ENCODE measurements around the gene FAM89B. TPM values are rescaled to one million over a fixed set of nuclear protein-coding genes. Genes with fewer than 3 reads are reported as not detected.

FAM89B gene
- total RNA-seq, 1 donor from 2014 or later, result 47.5 TPM

DNA sequence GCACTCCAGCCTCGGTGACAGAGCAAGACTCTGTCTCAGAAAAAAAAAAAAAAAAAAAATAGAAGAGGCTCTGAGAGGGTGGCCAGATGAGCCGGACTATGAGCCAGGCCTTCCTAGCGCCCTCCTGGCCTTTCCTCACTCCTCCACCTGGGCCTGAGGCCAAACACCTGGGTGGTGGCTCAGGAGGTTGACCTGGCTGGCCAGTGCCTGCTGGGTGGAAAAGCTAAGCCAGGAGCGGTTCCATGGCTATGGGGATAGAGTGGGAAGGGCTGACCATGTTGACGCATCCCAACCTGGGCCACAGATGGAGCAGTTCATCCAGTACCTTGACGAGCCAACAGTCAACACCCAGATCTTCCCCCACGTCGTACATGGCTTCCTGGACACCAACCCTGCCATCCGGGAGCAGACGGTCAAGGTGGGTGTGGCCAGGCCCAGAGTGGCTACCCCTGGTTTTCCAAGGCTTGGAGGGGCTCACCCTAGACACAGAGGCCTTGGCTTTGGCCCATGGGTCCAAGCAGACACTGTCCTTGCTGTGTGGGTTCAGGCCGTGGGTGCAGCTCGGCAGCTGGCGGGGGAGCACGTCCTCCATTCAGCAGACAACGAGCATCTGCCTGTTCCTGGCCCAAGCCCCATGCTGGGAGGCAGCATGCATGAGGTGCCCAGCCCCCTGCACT lies 39.8 kb upstream of the FAM89B start:
- H3K4me3 Mint-ChIP-seq (ENCODE audit: unreplicated experiment), result no peak overlapping the region
- Histone ChIP-seq H3K9ac (ENCODE audit: low read length) (no peak overlapping the region), H3K27ac (ENCODE audit: low read depth, low read length) (no peak overlapping the region), H3K27me3 (ENCODE audit: insufficient read depth, low read length) (no peaks in the 10 kb centered on the region), H3K4me3 (ENCODE audit: insufficient read depth, low read depth, low read length) (no peak overlapping the region), H3K36me3 (ENCODE audit: insufficient read depth, low read length) (peaks cover 29% of the 10 kb centered on the region), H3K9me3 (ENCODE audit: insufficient read depth, low read depth, low read length) (no peaks in the 10 kb centered on the region), H3K4me2 (ENCODE audit: low read length) (no peak overlapping the region), H4K20me1 (ENCODE audit: insufficient read depth, low read length) (peaks cover 87% of the 10 kb centered on the region), H3K4me1 (ENCODE audit: insufficient read depth, low read length) (no peaks in the 10 kb centered on the region), H3K79me2 (ENCODE audit: insufficient read depth, low read length) (peaks cover 15% of the 10 kb centered on the region), H2AFZ (ENCODE audit: low read depth, low read length) (no peak overlapping the region)
- peaks cover 22% of the 10 kb centered on the region for H3K36me3 Mint-ChIP-seq (ENCODE audit: low read depth, unreplicated experiment)
- peaks cover 6% of the 10 kb centered on the region for H3K4me1 Mint-ChIP-seq (ENCODE audit: low read depth, unreplicated experiment)
- FAIRE-seq (no peak), DNase-seq (ENCODE audit: low read depth) (no peak)
- TF ChIP-seq, protein P1, sequence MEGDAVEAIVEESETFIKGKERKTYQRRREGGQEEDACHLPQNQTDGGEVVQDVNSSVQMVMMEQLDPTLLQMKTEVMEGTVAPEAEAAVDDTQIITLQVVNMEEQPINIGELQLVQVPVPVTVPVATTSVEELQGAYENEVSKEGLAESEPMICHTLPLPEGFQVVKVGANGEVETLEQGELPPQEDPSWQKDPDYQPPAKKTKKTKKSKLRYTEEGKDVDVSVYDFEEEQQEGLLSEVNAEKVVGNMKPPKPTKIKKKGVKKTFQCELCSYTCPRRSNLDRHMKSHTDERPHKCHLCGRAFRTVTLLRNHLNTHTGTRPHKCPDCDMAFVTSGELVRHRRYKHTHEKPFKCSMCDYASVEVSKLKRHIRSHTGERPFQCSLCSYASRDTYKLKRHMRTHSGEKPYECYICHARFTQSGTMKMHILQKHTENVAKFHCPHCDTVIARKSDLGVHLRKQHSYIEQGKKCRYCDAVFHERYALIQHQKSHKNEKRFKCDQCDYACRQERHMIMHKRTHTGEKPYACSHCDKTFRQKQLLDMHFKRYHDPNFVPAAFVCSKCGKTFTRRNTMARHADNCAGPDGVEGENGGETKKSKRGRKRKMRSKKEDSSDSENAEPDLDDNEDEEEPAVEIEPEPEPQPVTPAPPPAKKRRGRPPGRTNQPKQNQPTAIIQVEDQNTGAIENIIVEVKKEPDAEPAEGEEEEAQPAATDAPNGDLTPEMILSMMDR (IDR thresholded peaks at IDR 0.05; ENCODE audit: insufficient read depth, low read depth, low read length), result no peak
- no peak for TF ChIP-seq EZH2 (IDR thresholded peaks at IDR 0.05; ENCODE audit: insufficient read depth, low read length)
- H3K9me3 Mint-ChIP-seq (ENCODE audit: unreplicated experiment), result no peaks in the 10 kb centered on the region
- no peaks in the 10 kb centered on the region for H3K27me3 Mint-ChIP-seq (ENCODE audit: low read depth, unreplicated experiment)
- H3K27ac Mint-ChIP-seq (ENCODE audit: unreplicated experiment), result no peak overlapping the region

DNA sequence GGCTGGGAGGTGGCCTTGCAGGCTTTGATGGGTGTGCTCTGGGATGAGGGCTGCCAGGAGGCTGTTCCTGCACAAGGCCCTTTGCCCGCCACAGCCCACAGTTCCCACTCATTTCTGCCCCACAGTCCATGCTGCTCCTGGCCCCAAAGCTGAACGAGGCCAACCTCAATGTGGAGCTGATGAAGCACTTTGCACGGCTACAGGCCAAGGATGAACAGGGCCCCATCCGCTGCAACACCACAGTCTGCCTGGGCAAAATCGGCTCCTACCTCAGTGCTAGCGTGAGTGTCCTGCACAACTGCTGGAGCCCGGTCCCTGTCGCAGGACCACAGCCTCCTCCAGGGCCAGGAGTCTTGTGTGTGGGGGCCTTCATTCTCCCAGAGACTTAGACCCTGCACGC lies 37.2 kb upstream of the FAM89B start:
- H3K27me3 ChIP-seq (ENCODE audit: insufficient read depth, low read length), result no peaks in the 10 kb centered on the region
- Mint-ChIP-seq H3K27ac (ENCODE audit: unreplicated experiment) (no peak overlapping the region), H3K36me3 (ENCODE audit: low read depth, unreplicated experiment) (peaks cover 16% of the 10 kb centered on the region), H3K27me3 (ENCODE audit: low read depth, unreplicated experiment) (no peaks in the 10 kb centered on the region), H3K4me3 (ENCODE audit: unreplicated experiment) (no peak overlapping the region), H3K4me1 (ENCODE audit: low read depth, unreplicated experiment) (peaks cover 2% of the 10 kb centered on the region), H3K9me3 (ENCODE audit: unreplicated experiment) (no peaks in the 10 kb centered on the region)
- H3K9ac ChIP-seq (ENCODE audit: low read length), result no peak overlapping the region
- H3K27ac ChIP-seq (ENCODE audit: low read depth, low read length), result no peak overlapping the region
- no peaks in the 10 kb centered on the region for H3K79me2 ChIP-seq (ENCODE audit: insufficient read depth, low read length)
- DNase-seq (ENCODE audit: low read depth) (no peak), FAIRE-seq (no peak)
- H4K20me1 ChIP-seq (ENCODE audit: insufficient read depth, low read length), result peaks cover 78% of the 10 kb centered on the region
- TF ChIP-seq, protein P1 (IDR thresholded peaks at IDR 0.05; ENCODE audit: insufficient read depth, low read depth, low read length), result no peak
- no peak for TF ChIP-seq EZH2 (IDR thresholded peaks at IDR 0.05; ENCODE audit: insufficient read depth, low read length)
- no peak overlapping the region for H3K4me3 ChIP-seq (ENCODE audit: insufficient read depth, low read depth, low read length)
- H3K4me2 ChIP-seq (ENCODE audit: low read length), result no peak overlapping the region
- no peaks in the 10 kb centered on the region for H3K9me3 ChIP-seq (ENCODE audit: insufficient read depth, low read depth, low read length)
- H2AFZ ChIP-seq (ENCODE audit: low read depth, low read length), result no peak overlapping the region
- H3K4me1 ChIP-seq (ENCODE audit: insufficient read depth, low read length), result no peaks in the 10 kb centered on the region
- peaks cover 26% of the 10 kb centered on the region for H3K36me3 ChIP-seq (ENCODE audit: insufficient read depth, low read length)

Measured in astrocyte (in vitro differentiated cells and primary cell).